ENCODE results near the gene LUZP2.

- TF ChIP-seq, protein P1, sequence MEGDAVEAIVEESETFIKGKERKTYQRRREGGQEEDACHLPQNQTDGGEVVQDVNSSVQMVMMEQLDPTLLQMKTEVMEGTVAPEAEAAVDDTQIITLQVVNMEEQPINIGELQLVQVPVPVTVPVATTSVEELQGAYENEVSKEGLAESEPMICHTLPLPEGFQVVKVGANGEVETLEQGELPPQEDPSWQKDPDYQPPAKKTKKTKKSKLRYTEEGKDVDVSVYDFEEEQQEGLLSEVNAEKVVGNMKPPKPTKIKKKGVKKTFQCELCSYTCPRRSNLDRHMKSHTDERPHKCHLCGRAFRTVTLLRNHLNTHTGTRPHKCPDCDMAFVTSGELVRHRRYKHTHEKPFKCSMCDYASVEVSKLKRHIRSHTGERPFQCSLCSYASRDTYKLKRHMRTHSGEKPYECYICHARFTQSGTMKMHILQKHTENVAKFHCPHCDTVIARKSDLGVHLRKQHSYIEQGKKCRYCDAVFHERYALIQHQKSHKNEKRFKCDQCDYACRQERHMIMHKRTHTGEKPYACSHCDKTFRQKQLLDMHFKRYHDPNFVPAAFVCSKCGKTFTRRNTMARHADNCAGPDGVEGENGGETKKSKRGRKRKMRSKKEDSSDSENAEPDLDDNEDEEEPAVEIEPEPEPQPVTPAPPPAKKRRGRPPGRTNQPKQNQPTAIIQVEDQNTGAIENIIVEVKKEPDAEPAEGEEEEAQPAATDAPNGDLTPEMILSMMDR (IDR thresholded peaks at IDR 0.05; ENCODE audit: low read depth, low read length, missing input control) = no peak
- TF ChIP-seq TAF1 (conservative IDR thresholded peaks at IDR 0.05) (no peak), SP1 (IDR thresholded peaks at IDR 0.05) (no peak), YY1 (IDR thresholded peaks at IDR 0.05) (no peak), RAD21 (IDR thresholded peaks at IDR 0.05) (no peak), REST (IDR thresholded peaks at IDR 0.05) (no peak), GABPA (IDR thresholded peaks at IDR 0.05 in 1 of 2, conservative IDR thresholded peaks at IDR 0.05 in 1 of 2) (no peak), HNF4G (IDR thresholded peaks at IDR 0.05) (no peak), JUND (IDR thresholded peaks at IDR 0.05) (no peak), ZBTB33 (IDR thresholded peaks at IDR 0.05) (no peak)
Measured at GRCh38 chr11:24591283-24591682, 94.4 kb downstream of the LUZP2 start.

All from liver (tissue), 3 donors.